Measurements from ENCODE around the gene SETD2.

Gene SETD2

DNA sequence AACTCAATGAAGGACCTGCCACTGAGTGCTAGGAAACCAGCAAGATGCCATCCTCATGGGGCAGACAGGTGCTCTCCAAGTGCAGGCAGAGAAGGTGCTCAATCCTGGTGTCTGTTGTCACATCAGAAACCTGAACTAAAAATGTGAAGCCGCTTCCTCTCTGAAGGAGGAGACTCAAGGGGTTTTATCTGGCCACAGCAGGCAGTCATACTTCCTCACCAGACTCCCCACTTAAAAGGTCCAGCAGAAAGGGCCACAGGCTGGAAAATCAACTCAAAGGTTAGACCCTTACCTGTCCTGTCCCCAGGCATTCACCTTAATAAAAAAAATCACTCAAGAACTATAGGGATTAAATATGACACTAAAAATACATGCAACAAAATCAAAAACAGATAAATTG lies 192.2 kb downstream of the SETD2 start:
- no peaks in the 10 kb centered on the region for H3K27me3 ChIP-seq
- TF ChIP-seq Cebpa-rat (IDR thresholded peaks at IDR 0.05) = no peak
- H3K4me2 ChIP-seq = peak overlapping the region; percentile 69 to 99 (median 89)
- H3K9ac ChIP-seq = peak overlapping the region in 7 of 11 experiments; percentile 11 to 48 (median 34); a peak in 6 of 22 replicates
- H3K4me1 ChIP-seq = peaks cover 70 to 90% (median 80%) of the 10 kb centered on the region in 10 experiments
- no peak overlapping the region; a peak in 1 of 22 replicates for H3K27ac ChIP-seq
- H3K9me3 ChIP-seq (replicated peaks in 1 of 11) = peaks cover 0 to 4% (median 0%) of the 10 kb centered on the region in 11 experiments; a peak in 3 of 22 replicates
- H4K20me1 ChIP-seq = peaks cover 85 to 95% (median 94%) of the 10 kb centered on the region in 11 experiments
- H3K4me3 ChIP-seq = no peak overlapping the region; a peak in 1 of 20 replicates
- peaks cover 29 to 68% (median 52%) of the 10 kb centered on the region in 11 experiments for H3K36me3 ChIP-seq

DNA sequence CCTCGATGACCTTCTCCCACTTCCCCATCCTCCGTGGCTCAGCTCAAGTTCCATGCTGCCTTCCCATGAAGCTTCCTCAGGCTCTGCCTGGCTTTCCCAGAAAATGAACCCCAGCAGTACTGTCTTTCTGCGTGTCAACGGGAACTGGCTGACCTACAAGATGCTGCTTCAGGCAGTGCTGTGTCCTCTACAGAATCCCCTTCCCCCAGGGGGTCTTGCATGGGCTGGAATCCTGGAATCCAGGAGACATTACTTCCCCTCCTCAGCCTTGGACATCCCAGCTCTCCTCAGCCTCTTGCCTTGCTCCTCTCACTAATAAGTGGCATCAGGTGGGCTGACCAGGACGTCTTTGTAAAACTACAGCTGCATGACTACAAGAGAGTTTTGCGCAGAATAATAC lies 192.8 kb downstream of the SETD2 start:
- TF ChIP-seq Cebpa-rat (IDR thresholded peaks at IDR 0.05) = no peak
- Histone ChIP-seq H3K36me3 (peaks cover 29 to 74% (median 58%) of the 10 kb centered on the region in 11 experiments), H3K4me1 (peaks cover 70 to 96% (median 85%) of the 10 kb centered on the region in 10 experiments), H4K20me1 (peaks cover 91 to 100% (median 100%) of the 10 kb centered on the region in 11 experiments), H3K4me3 (no peak overlapping the region), H3K4me2 (peak overlapping the region; percentile 69 to 99 (median 89)), H3K9ac (peak overlapping the region in 5 of 11 experiments; percentile 2 to 48 (median 11); a peak in 4 of 22 replicates), H3K27me3 (no peaks in the 10 kb centered on the region), H3K27ac (no peak overlapping the region), H3K9me3 (replicated peaks in 1 of 11) (peaks cover 0 to 10% (median under 1%) of the 10 kb centered on the region in 11 experiments; a peak in 9 of 22 replicates)

DNA sequence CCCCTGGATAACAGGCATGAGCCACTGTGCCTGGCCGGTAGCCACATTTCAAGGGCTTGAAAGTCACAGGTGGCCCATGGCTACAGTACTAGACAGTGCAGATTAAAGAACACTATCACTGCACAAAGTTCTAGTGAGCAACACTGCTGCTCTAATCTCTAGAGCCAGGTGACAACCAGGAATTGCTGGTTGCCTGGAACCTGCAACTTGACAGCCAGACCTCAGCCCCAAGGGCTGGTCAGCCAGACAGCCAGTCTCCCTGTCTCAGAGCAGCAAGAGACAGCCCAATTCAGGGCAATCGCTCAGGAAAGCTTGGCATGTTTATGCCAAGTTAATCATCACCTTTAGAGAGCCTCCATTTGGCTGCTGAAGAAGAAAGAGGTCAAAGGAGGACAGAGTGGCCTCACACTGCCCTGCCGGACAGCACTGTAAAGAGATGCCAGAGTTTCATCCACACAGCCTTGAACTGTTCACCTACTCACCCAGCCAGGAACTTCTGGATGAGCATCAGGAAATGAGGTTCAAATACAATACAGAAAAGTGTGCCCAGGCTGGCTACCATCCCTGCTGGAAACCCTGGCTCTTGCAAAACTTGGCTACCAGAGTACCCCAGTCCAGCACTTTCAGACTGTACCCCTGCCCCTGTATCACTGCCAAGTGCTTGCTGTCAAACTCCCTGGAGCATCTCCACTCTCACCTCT lies 193.4 kb downstream of the SETD2 start:
- H3K27ac ChIP-seq = no peak overlapping the region
- peak overlapping the region; percentile 69 to 99 (median 89) for H3K4me2 ChIP-seq

DNA sequence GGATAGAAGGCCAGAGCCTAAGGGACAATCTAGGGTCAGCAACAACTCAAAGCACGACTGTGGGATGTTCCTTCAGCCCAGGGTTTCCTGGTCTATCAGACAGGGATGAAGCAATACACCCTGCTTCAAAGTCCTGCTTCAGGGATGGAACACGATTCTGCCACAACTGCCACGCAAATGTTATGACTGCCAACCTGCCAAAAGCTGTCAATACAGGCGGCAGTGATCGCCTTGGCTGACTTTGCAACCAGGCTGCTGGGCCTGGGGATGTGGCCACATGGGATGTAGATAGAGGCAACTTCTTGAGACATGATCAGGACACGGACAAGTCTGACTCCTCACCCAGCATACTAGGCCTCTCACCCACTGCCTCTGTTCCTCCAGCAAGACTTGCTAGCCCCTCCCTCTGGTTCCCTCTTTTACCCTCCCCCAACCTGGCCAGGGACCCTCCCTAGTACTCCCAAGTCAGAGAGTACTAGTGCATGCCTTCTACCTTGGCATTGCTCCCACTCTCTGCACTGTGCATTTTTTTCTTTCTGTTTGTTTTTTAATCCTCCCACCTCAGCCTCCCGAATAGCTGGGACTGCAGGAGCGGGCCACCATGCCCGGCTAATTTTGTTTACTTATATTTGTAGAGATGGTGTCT lies 195.0 kb downstream of the SETD2 start:
- Histone ChIP-seq H3K9ac (no peak overlapping the region), H3K27ac (no peak overlapping the region), H3K9me3 (replicated peaks in 1 of 11) (peaks cover 0 to 28% (median 15%) of the 10 kb centered on the region in 11 experiments; a peak in 16 of 22 replicates), H3K4me2 (peak overlapping the region in 10 of 11 experiments; percentile 0 to 35 (median 13); a peak in 11 of 22 replicates), H4K20me1 (peaks cover 91 to 94% (median 92%) of the 10 kb centered on the region in 11 experiments), H3K4me1 (peaks cover 64 to 91% (median 74%) of the 10 kb centered on the region in 10 experiments), H3K4me3 (no peak overlapping the region), H3K36me3 (peaks cover 34 to 78% (median 72%) of the 10 kb centered on the region in 11 experiments), H3K27me3 (no peaks in the 10 kb centered on the region)
- no peak for TF ChIP-seq Cebpa-rat (IDR thresholded peaks at IDR 0.05)

More for the DNA sequence above, 193.4 kb downstream of the SETD2 start:
- TF ChIP-seq Cebpa-rat (IDR thresholded peaks at IDR 0.05) = no peak
- H3K36me3 ChIP-seq = peaks cover 32 to 80% (median 65%) of the 10 kb centered on the region in 11 experiments
- peaks cover 97 to 100% (median 100%) of the 10 kb centered on the region in 11 experiments for H4K20me1 ChIP-seq
- peak overlapping the region in 2 of 11 experiments; percentile 2; a peak in 1 of 22 replicates for H3K9ac ChIP-seq
- H3K27me3 ChIP-seq = no peaks in the 10 kb centered on the region
- peaks cover 0 to 16% (median 7%) of the 10 kb centered on the region in 11 experiments; a peak in 16 of 22 replicates for H3K9me3 ChIP-seq (replicated peaks in 1 of 11)
- H3K4me3 ChIP-seq = no peak overlapping the region
- H3K4me1 ChIP-seq = peaks cover 76 to 99% (median 85%) of the 10 kb centered on the region in 10 experiments

DNA sequence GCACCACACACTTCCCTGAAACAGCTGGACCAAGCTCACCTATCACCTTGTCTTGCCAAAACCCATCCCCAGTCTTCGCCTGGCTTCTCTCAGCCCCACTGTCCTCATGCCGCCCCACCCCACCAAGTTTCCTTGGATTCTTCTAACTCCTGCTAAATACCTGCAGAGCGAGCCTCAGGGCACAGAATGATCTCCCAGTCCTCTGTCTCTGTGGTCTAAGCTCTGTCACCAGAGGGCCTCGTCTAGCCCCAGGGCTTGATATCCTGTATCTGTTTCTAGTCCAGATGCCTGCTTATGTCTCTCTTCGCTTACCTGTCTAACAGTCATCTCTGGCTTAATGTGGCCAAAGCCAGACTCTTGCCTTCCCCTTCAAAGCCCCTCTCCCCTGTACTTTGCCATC lies 197.1 kb downstream of the SETD2 start:
- 0 out of 22 replicates have a peak overlapping the region, but pooled peaks of 1 of the 11 experiments have one; percentile 2 for H3K27ac ChIP-seq
- H3K9ac ChIP-seq = no peak overlapping the region
- H3K4me1 ChIP-seq = peaks cover 44 to 71% (median 53%) of the 10 kb centered on the region in 10 experiments
- peak overlapping the region in 2 of 11 experiments; percentile 12 to 33; a peak in 2 of 22 replicates for H3K4me2 ChIP-seq
- H3K4me3 ChIP-seq = no peak overlapping the region
- TF ChIP-seq Cebpa-rat (IDR thresholded peaks at IDR 0.05) = no peak
- H3K9me3 ChIP-seq (replicated peaks in 1 of 11) = peaks cover 9 to 39% (median 26%) of the 10 kb centered on the region in 11 experiments
- H3K27me3 ChIP-seq = no peaks in the 10 kb centered on the region
- peaks cover 43 to 87% (median 77%) of the 10 kb centered on the region in 11 experiments for H3K36me3 ChIP-seq
- H4K20me1 ChIP-seq = peaks cover 81 to 89% (median 85%) of the 10 kb centered on the region in 11 experiments
